CD4-positive, alpha-beta T cell treated with Interleukin-2 at 100 ng/mL for 4 hours (primary cell): ENCODE measurements around the gene GPX7.

Experiments
- DNase-seq: peaks from one replicate; pipeline ENCODE4 v3.0.0-alpha.2; 2020; ENCODE audit warnings: low spot score

Gene GPX7

DNA sequence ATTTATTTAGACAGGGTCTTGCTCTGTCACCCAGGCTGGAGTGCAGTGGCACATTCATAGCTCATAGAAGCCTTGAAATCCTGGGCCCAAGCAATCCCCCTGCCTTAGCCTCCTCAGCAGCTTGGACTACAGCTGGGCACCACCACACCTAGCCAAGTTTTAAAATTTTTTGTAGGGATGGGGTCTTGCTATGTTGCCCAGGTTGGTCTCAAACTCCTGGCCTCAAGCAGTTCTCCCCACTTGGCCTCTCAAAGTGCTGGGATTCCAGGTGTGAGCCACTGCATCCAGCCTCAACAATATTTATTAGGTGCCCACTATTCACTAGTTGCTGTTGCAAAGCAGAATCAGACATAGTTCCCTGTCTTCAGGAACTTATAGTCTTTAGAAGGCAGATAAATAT lies 14.1 kb upstream of the GPX7 start:
- no peak for DNase-seq

DNA sequence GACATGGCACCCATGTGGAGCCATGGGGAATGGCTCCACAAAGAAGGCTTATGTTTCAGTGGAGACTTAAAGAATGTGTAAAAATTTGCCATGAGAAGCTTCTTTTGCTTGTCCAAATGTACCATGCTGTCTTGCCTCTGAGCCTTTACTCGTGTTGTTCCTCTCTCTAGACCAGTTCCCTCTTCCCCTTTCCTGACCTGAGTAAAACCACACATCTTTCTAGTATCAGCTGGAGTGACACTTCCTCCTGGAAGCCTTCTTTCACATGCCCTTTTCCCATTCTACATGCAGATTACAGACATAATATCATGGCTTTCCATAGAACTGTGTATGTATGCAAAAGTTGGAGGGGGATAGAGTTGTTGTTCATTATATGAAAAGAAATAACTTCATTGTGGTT lies 13.6 kb upstream of the GPX7 start:
- no peak for DNase-seq

DNA sequence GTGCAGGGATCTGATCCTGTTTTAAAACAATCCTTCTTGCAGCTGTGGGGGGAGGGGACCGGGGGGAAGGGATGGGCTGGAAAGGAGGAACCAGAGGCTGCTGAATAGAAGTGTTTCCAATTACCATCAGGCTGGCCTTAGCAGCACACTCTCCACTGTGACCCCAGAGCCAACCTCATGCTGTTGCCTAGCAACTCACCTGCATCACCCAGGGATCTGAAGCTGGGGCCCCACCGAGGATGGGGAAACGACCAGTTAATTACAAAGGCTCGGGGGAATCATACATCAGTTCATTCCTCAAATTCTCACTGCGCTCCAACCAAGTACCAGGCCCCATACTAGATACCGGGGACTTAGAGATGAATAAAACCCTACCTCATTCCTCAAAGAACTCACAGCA lies 11.9 kb upstream of the GPX7 start:
- DNase-seq = no peak

DNA sequence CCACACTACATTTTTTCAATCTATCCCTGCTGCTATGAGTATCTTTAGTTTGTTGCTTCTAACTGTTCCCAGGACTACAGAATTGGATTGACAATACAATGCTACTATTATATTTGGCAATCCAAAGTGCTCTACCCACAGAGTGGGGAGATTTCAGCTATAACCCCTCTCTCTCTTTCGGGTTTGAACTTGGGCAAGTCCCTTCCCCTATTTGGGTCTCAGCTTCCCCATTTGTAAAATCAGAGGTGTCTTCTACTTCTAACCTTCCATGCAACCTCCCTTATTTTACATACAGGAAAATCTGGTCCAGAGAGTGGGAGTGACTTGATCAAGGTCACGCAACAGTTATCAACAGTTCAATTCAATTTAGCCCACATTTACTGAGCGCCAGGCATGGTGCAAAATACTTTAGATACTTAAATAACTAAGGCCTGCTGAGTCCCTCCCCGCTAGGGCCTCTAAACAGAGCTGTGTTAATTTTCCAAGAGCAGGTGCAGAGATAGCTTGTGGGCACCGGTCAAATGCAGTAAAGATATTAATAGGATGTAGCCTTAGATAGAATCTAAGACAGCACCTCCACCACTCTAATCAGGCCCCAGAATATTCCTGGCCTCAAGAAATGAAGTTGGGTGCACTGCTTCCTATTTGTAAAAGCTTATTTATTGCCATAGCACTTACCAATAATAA lies 9.4 kb upstream of the GPX7 start:
- DNase-seq = no peak

DNA sequence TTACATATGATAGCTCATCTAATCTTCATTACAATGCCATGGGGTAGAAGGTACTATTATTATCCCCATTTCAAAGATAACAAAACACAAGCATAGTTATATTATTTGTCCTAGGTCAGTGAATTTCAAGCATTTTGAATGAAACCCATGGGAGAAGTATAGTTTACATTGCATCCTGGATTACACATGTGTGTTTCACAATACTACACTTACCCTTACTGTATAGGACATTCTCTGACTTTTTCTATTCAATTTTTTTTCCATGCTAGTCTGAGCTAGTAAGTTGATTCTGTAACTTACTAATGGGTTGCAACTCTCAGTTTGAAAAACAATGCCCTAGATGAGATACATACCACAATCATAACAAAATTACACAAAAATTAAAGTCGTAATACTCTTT lies 8.7 kb upstream of the GPX7 start:
- no peak for DNase-seq

DNA sequence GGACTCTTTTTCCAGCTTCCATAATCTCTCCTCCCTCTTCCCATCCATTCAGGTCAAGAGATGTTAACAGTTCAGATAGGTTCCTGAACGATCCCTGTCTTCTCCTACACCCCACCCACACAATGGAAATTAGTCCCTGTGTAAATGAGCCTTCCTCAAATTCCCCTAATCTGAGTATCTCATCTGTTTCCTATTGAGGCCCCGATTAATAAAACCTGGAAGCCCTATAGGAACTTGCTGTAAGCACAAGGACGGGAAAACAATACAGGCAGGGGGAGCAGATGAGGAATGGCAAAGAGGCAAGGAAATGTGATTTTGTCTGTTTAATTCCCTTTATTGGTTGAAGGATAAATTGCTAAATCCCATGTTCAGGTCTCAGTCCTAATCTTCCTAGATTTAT lies 7.1 kb upstream of the GPX7 start:
- DNase-seq = no peak

DNA sequence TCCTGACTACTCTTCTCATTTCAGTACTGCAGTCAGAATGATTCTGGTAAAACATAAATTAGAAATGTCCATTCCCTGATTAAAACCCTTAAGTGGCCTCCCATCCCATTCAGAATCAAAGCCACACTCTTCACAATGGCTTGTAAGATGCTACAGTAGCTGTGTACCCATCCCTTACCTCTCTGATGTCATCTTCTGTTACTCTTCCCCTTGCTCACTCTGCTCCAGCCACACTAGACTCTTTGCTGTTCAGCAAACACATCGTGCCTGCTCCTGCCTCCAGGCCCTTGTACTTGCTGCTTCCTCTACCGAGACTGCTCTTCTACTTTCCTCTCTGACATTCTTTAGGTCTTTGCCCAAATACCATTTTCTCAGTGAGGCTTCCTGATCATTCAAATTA lies 4.3 kb upstream of the GPX7 start:
- DNase-seq = no peak

DNA sequence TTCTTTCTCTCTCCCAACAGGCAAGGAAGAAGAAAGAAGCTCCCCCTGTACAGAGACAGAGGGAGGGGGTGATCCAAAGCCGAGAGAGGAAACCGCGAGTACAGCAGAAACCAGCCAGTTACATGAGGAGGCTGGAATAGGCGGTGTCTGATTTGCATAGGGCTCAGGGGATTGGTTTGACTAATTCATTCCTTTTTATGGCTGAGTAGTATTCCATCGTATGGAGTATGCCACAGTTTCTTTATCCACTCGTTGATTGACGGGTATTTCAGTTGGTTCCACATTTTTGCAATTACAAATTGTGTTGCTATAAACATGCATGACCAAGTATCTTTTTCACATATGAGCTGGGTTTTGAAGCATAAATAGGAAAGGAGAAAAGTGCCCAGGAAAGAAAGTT lies 3.4 kb upstream of the GPX7 start:
- no peak for DNase-seq

DNA sequence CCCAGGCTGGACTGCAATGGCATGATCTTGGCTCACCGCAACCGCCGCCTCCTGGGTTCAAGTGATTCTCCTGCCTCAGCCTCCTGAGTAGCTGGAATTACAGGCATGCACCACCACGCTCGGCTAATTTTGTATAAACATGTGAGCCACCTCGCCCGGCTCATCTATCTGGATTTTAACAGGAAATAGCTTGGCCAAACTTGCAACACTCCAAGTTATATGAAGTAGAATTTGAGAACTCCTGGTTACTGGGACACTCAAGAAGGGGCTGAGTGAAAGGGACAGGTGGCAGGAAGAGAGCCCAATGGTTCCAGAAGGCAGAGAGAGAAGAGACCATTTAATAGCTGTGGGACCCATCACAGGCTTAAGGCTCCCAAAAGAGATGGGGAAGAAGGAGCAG lies 2.9 kb upstream of the GPX7 start:
- DNase-seq = no peak

DNA sequence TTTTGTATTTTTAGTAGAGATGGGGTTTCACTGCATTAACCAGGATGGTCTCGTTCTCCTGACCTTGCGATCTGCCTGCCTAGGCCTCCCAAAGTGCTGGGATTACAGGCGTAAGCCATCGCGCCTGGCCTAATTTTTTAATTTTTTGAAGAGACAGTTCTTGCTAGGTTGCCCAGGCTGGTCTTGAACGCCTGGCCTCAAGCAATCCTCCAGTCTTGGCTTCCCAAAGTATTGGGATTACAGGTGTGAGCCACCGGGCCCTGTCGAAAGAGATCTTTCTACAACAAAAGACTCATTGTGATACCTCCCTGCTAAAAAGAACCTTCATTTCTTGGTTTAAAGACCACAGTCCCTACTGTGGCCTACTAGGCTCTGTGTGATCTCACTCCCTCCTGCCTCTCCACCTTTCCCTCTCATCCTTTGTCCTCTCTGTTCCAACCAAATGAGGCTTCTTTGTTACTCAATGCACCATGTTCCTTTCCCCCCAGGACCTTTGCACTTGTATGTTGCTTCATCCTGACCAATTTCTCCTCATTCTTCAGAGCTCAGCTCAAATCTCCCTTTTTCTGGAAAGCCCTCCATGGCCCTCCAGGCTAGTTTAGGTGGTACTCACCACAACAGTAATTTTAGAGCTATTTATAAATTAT lies 1.5 kb upstream of the GPX7 start:
- no peak for DNase-seq

DNA sequence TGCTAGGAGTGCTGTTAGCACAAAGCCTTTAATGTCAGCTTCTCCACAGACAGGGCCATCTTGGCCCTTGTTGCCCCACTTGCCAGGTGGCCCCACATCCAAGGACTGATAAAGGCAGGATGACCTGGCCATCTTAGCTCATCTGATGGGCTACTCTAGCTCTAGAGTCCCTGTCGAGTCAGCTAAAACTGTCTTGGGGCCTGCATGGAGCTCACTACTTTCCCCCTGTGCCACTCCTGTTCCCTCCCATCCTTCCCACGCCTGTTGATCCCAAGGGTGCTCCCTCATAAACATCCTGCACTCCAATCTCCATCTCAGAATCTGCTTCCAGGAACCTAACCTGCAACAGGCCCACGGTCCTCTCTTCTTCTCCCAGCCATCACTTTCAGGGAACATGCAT lies 652 bp upstream of the GPX7 start:
- no peak for DNase-seq

DNA sequence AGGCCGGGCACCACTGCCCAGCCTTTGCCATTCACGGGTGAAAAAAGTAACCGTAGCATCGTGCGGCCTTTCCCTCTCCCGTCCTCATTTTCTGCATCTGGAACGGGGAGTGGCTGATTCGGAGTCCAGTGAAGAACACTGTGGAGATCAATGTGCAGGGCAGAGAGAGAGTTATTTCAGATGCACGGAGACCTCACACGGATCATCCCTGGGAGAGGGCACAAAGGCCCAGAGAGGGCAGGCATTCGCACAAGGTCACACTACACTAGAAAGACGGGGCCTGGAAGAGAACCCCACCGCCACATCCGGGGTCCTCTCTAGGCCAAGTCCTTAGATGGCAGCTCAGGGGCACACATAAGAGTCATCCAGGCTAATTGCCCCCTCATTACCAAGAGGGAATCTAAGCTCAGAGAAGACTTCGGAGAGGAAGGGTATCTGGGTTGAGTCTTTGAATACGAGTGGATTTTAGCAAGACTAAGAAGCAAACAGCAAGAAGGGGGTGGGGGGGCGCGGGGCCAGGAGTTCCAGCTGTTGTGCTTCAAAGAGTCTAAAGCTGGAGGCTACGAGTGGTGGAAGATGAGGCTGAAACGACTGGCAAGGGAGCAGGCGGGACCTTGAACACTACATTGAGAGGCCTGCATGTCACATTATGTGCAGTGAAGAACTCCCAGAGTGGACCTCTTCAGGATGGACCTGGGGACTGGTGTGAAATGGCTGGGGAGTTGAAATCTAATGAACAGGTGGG lies 857 bp downstream of the GPX7 start:
- peak; percentile 17 for DNase-seq

DNA sequence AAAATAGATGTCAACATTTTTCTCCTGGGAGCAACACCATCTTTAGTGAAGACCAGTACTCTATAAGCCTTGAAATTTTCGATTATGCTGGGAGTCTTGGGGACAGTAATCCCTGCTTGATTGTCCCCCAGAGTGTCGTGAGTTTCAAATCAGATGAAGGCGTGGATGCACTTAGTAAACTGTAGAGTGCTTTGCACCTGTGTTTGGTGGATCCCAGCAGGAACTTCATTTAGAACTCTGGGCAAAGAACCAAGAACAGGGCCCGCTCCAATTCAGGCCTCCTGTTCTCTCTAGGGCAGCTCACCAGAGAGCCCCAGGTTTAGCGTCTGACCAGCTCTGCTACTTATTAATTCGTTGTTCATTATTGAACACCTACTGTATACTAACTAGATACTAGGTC lies 1.5 kb downstream of the GPX7 start:
- no peak for DNase-seq

DNA sequence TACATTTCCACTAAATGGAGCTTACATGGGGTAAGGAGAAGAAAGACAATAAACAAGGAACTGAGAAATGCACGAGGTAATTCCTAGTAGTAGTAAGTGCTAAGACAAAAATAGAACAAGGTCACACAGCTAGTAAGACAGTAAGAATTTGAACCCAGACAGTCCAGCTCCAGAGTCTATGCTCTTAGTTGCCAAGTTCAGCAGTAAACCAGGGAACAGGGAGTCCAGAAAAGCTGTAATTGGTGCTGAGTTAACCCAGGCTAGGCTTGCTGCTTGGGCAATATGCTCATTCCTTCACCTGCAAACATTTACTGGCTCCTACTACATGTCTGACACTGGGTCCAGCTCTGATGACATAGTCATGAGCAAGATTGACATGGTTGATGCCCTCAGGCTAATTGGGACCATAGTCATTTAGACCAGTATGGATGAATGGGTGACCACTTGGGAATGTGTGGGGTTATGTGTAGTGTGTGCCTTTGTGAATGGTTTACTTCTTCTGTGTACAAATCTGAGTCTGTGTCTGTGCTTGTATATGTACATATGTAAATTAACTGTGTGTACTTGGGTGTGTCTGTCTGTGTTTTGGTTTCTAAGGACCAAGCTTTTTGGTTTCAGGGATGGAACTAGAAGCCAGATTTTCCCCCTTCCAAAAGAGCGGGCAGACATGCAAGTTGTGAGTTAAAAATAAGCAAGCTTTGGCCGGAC lies 2.0 kb downstream of the GPX7 start:
- no peak for DNase-seq

DNA sequence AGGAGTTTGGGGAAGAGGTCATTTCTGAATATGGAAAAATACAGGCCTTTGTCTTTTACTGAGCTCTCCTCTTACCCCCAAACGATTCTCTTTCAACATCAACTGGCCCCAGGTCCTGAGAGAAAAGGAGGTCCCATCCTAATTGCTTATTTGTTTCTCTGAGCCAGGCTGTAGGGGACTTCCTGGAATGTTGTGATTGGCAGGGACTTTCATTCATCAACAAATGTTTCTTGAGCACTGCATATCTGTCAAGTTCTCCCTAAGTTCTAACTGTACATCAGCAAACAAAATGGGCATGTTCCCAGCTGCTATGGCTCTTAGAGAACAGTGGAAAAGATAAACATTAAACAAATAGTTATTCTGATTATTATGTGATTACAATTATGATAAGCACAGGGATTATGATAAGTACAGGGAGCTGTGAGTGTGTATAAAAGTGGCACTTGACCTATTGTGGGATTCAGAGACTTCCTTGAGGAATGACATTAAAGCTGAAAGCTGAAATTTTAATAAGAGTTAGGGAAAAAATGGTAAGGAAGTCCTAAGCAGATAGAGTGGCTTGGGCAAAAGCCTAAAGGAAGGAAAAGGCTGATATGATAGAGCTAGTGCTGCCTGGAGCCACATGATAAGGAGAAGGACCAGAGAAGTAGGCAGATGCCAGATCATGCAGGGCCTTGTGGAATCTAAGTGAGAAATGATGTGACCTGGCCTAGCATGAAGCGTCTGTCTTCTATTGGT lies 11.6 kb downstream of the GPX7 start:
- no peak for DNase-seq

DNA sequence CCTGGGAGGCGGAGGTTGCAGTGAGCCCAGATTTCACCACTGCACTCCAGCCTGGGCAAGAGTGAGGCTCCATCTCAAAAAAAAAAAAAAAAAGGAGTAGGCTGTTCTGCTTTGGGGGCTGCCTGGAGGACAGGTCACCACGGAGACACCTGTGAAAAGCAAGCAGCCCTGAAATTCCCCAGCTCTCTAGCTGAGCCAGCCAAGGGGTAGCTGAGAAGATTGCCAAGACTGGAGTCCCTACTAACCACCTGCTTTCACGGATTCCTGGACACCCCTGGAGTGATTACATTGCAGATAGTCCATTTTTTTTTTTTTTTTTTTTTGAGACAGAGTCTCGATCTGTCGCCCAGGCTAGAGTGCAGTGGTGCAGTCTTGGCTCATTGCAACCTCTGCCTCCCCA lies 12.5 kb downstream of the GPX7 start:
- DNase-seq = no peak

DNA sequence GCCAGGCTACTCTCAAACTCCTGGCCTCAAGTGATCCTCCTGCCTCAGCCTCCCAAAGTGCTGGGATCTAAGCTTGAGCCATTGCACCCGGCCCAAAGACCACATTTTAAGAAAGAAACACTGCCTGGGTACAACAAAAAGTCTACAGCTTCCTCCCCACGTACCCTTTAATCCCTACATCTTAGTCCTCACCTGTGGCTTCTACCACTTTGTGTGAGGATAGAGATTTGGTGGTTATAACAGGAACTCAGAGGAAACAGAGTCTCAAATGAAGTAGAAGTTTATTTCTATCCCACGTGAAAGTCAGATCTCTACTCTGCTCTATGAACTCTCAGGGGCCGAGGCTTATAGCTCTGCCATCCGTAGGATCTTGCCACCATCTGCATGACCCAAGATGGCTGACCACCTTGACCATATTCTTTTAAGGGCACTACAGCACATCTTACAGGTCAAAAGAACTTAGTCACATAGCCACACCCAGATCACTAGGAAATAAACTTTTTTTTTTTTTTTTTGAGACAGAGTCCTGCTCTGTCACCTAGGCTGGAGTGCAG lies 13.4 kb downstream of the GPX7 start:
- no peak for DNase-seq

DNA sequence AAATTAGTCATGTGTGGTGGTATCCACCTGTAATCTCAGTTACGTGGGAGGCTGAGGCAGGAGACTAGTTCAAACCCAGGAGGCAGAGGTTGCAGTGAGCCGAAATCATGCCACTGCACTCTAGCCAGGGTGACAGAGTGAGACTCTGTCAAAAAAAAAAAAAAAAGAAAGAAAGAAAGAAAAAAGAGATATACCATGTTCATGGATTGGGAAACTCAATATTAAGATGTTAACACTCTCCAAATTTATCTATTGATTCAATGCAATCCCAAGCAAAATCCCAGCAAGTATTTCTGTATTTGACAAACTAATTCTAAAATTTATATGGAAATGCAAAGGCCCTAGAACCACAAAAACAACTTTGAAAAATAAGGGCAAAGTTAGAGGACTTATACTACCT lies 19.8 kb downstream of the GPX7 start:
- no peak for DNase-seq

DNA sequence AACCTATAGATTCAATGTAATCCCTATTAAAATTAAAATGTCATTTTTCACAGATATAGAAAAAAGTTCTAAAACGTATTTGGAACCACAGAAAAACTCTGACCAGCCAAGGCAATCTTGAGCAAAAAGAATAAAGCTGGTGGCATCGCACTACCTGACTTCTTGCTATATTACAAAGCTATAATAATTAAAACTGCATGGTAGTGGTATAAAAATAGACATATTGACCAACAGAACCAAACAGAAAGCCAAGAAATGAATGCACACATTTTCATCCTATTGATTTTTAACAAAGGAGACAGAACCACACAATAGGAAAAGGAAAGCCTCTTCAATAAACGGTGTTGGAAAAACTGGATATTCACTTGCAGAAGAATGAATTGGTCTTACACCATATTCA lies 21.6 kb downstream of the GPX7 start:
- DNase-seq = no peak

DNA sequence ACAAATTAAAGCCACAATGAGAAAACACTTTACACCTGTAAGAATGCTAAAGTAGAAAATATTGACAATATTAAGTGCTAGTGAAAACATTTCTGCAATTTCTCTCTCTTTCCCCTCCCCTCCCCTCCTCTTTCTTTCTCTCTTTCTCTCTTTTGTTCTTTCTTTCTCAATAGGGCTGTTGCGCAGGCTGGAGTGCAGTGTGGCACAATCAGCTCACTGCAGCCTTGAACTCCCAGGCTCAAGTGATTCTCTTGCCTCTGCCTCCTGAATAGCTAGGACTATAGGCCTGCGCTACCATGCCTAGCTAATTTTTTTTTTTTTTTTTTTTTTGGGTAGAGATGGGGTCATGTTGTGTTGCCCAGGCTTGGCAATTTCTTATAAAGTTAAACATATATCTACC lies 24.9 kb downstream of the GPX7 start:
- no peak for DNase-seq

DNA sequence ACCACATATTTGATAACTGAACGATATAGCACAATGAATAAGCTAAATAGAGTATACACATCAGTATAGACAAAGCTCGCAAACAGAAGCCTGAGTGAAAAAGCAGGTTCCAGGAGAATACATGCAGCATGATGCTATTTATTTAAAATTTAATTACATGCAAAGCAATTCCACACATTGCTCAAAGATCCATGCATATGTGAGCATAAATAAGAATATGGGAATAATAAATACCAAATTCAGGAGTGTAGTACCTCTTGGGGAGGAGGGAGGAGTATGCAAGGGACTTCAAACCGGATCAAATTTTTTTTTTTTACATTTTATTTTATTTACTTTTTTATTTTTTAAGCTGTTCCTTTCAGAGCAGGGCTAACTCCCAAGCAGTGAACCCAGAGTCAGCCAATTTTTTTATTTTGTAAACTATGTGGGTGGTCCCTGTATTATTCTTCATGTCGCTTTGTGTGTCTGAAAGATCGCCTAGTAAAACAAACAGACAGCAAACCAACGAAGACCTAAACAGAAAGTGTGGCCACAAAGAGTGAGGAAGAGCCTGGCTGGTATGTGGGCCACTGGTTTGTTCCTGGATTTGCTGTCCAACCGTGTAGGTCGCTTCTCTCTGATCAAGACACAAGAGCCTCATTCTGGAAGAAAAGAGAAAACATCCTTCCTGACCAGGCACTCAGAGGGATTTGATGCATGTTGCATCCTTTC lies 26.6 kb downstream of the GPX7 start:
- DNase-seq = no peak
